Fibroblast of lung (primary cell): Measurements from ENCODE around the gene PRKCD.

Experiments used
- EZH2 ChIP-seq: IDR thresholded peaks from 2 replicates; pipeline ENCODE4 v1.5.1; 2012; ENCODE audit warnings: low read length, control low read depth, mild to moderate bottlenecking; ENCODE audit errors: missing control alignments
- TF ChIP-seq, protein P1 (sequence below), 2 donors: IDR thresholded peaks in 1 of 2; conservative IDR thresholded peaks in 1 of 2; 1 replicate in 1 of 2; 2 replicates in 1 of 2; pipeline ENCODE4 v1.5.1; 2011 to 2012; ENCODE audit warnings: low read length in 2 of 2, control low read depth in 1 of 2, inconsistent platforms in 1 of 2, low read depth in 1 of 2, mild to moderate bottlenecking in 1 of 2

DNA sequence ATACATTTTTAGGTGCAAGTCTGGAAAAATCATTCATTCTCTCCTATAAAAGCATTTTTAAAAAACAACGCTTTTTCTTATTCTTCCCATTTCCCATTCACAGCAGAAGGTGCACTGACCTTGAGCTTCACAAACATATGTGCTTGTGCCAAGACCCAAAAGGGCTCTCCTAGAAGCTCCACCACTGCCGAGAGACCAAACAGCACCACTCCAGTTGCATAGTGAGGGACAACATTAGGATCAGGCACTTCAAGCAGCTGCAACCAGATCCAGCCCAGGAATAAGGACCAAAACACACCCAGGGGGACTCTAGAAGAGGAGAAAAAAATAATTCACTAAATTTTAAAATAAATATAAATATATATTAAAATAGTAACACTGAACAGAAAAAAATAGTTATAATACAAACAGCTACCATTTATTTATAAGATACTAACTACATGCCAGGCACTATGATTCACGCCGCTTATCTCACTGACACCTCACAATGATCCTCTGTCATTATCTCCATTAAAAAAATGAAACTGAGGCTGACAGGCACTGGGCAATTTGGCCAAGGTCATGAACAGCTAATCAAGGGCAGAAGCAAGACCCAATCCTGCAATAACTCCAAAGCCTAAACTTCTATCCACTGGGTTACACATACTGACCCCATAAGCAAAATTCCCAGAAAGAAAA is 38.6 kb upstream of the PRKCD start:
- TF ChIP-seq, protein P1, sequence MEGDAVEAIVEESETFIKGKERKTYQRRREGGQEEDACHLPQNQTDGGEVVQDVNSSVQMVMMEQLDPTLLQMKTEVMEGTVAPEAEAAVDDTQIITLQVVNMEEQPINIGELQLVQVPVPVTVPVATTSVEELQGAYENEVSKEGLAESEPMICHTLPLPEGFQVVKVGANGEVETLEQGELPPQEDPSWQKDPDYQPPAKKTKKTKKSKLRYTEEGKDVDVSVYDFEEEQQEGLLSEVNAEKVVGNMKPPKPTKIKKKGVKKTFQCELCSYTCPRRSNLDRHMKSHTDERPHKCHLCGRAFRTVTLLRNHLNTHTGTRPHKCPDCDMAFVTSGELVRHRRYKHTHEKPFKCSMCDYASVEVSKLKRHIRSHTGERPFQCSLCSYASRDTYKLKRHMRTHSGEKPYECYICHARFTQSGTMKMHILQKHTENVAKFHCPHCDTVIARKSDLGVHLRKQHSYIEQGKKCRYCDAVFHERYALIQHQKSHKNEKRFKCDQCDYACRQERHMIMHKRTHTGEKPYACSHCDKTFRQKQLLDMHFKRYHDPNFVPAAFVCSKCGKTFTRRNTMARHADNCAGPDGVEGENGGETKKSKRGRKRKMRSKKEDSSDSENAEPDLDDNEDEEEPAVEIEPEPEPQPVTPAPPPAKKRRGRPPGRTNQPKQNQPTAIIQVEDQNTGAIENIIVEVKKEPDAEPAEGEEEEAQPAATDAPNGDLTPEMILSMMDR (conservative IDR thresholded peaks at IDR 0.05 in 1 of 2, IDR thresholded peaks at IDR 0.05 in 1 of 2; ENCODE audit: low read depth in 1 of 2, low read length in 2 of 2), result no peak
- TF ChIP-seq EZH2, result no peak
